GM20431 (cell line): Measurements from ENCODE around the gene STN1.

Experiments used
- in situ Hi-C: fragments of 300-500 bp; cut with MseI, MboI; formaldehyde crosslinking; loops from one replicate; pipeline ENCODE4 v1.15.0; 2020; ENCODE audit warnings: low sequenced_read_pairs; ENCODE audit not compliant: unreplicated experiment

The STN1 gene

DNA sequence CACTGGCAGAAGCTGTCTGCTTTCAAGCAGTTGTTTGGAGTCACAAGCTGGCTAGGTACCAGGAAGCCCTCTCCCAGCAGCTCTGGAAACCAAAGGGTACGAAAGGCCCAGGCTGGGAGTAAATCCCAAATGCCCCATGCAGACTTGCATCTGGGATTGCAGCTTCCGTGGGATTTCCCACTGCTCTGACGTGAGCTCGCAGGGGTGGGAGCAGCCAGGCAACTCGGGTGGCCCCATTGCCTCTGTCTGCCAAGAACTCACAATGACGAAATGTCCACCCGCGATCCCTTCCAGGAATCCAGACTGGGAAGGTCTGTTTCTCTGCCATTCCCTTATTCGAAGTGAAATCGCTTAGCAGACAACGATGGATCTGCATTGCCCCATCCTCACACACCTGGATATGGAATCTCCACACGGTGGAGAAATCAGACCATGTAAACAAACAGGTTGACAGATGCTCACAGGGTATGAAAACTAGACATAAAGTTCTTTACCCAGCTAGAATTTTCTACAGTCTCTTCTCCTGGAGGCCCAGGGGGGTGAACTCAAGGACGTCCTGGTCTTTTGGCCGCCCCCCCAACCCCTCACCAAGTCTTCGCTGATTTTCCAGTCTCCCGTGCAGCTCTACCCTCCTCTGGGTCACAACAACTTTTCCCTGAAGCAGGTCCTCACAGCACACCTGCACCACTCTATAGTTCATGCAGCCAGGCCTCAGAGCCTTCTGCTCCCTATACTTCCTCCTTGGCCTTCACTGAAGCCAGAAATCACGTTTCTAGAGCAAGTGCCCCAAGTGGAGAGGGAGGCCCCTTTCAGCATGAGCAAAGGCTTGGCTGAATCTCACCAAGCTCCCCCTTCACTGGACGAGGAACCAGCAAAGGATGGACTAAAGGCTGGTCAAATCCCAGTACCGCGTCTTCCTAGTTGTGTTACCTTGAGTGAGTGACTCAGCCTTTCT lies 82.6 kb downstream of the STN1 start:
- in situ Hi-C loops = no loop called here

- in situ Hi-C loops = no loop called here
These were observed 83.4 kb downstream of the STN1 start for GRCh38 chr10:103834436-103835095.

DNA sequence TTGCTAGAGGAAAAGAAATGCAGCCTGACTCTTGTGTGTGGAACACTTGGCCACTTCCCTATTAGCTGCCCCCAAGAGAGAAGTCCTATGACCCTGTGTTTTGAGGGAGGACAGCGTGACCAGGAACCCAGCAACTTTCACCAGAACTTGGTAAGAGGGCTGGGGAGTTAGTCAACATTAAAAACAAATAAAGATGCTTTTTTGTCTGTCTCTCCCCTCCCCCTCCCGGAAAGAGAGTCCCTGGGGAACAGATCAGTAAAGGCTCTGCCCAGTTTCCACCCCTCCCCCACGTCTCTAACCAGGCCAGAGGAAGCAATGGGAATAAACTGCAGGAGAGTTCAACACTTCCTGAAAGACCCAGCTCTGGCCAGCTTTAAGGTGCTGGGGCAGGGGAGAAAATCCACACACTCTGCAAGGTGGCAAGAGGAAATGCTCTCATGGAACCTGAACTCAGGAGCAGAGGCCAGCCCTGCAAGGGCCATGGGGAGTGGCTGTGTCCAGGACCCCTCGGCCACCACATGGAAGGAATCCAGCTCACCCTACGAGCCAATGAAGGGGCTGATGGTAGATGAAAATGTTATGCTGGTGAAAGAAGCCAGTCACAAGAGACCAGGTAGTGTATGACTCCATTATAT lies 84.1 kb downstream of the STN1 start:
- in situ Hi-C loops = no loop called here

- in situ Hi-C loops = no loop called here
These were observed 85.2 kb downstream of the STN1 start for GRCh38 chr10:103832806-103833205.
